Transverse colon (tissue), 3 donors: ENCODE data around the gene LRRC2.
"Not testable (repeated sequence)": the region's sequence is repeated elsewhere in the genome, so short reads cannot be mapped to it uniquely, and the experiment has no call there.

ENCODE experiments used
- CTCF ChIP-seq, 5 experiments: fragments of 200-600 bp in 3 of 5; fragments of 450-650 bp in 2 of 5; sonication (generic) in 3 of 5; IDR thresholded peaks; 1 replicate in 2 of 5; 2 replicates in 3 of 5; pipeline ENCODE4 v1.5.1; 2016 to 2017; ENCODE audit warnings: antibody characterized with exemption in 5 of 5, inconsistent platforms in 3 of 5, mild to moderate bottlenecking in 2 of 5, moderate library complexity in 1 of 5
- POLR2A ChIP-seq: fragments of 450-650 bp; IDR thresholded peaks from one replicate; pipeline ENCODE4 v1.6.1; 2016; ENCODE audit warnings: antibody characterized with exemption, mild to moderate bottlenecking, moderate library complexity

- TF ChIP-seq POLR2A; CTCF (IDR thresholded peaks at IDR 0.05): not testable (repeated sequence)
Measured at GRCh38 chr3:46548611-46549010, 17.5 kb downstream of the LRRC2 start.
